IMR-90 (cell line): Measurements from ENCODE around the gene ACOXL. TPM values are rescaled to one million over a fixed set of nuclear protein-coding genes. Genes with fewer than 3 reads are reported as not detected.

ENCODE experiments used
- ATAC-seq: fragments of 200-7000 bp; cut with Tn5 transposase; 2 replicates; pipeline ENCODE4 v1.9.1; 2020; ENCODE audit warnings: low read depth, mild to moderate bottlenecking, moderate library complexity
- BruUV-seq: library from RNA; stranded (reverse); fragments of 400-500 nt; replicated peaks from 2 replicates; lab custom pipeline; 2021; lab: Mats Ljungman, UMichigan
- CTCF ChIA-PET: fragments of 300-600 bp; formaldehyde crosslinking; extraction: SDS; loops from one replicate; lab custom pipeline; 2021; ENCODE audit warnings: antibody characterized with exemption; lab: Yijun Ruan, JAX
- POLR2A ChIA-PET: fragments of 300-600 bp; sonication (Branson Sonifier 250); formaldehyde crosslinking; loops from one replicate; lab custom pipeline; 2022; ENCODE audit warnings: antibody characterized with exemption; ENCODE audit not compliant: unreplicated experiment; lab: Charles Lee
- DNase-seq: peaks from one replicate; pipeline ENCODE4 v3.0.0; 2013
- H2AFZ ChIP-seq: replicated peaks from 2 replicates; pipeline ENCODE3; 2013; ENCODE audit warnings: low read length, mild to moderate bottlenecking; ENCODE audit not compliant: poor library complexity
- H2AK5ac ChIP-seq: 2 replicates; pipeline ENCODE4 v1.6.1; 2013; ENCODE audit warnings: low read depth, low read length, inconsistent platforms
- H2AK9ac ChIP-seq: replicated peaks from 2 replicates; pipeline ENCODE3; 2013; ENCODE audit warnings: mild to moderate bottlenecking, low read depth, low read length, moderate library complexity; ENCODE audit not compliant: poor library complexity
- H2BK120ac ChIP-seq: 2 replicates; pipeline ENCODE4 v1.6.1; 2013; ENCODE audit warnings: low read depth, low read length, inconsistent platforms
- H2BK15ac ChIP-seq: 3 replicates; pipeline ENCODE4 v1.6.1; 2013; ENCODE audit warnings: low read depth, low read length, inconsistent platforms
- H2BK20ac ChIP-seq: 2 replicates; pipeline ENCODE4 v1.6.1; 2013; ENCODE audit warnings: low read depth, mild to moderate bottlenecking, inconsistent platforms, low read length, moderate library complexity
- H2BK5ac ChIP-seq: 2 replicates; pipeline ENCODE4 v1.6.1; 2013; ENCODE audit warnings: mild to moderate bottlenecking, low read depth, low read length, inconsistent platforms; ENCODE audit not compliant: poor library complexity, severe bottlenecking
- H3K14ac ChIP-seq: replicated peaks from 2 replicates; pipeline ENCODE4 v1.6.1; 2013; ENCODE audit warnings: low read depth, low read length, inconsistent platforms
- H3K18ac ChIP-seq: 2 replicates; pipeline ENCODE4 v1.6.1; 2013; ENCODE audit warnings: low read depth, low read length, control low read depth
- H3K23ac ChIP-seq: 2 replicates; pipeline ENCODE4 v1.6.1; 2013; ENCODE audit warnings: low read depth, low read length, inconsistent platforms
- H3K27ac ChIP-seq: 2 replicates; pipeline ENCODE4 v1.5.1; 2013; ENCODE audit warnings: mild to moderate bottlenecking, control low read depth, low read length; ENCODE audit not compliant: insufficient read depth
- H3K27me3 ChIP-seq: 2 replicates; pipeline ENCODE4 v1.6.1; 2013; ENCODE audit warnings: low read length; ENCODE audit not compliant: control insufficient read depth, insufficient read depth
- H3K36me3 ChIP-seq: 2 replicates; pipeline ENCODE4 v1.6.1; 2013; ENCODE audit warnings: low read length, mixed read lengths; ENCODE audit not compliant: control insufficient read depth, insufficient read depth
- H3K4ac ChIP-seq: 2 replicates; pipeline ENCODE4 v1.6.1; 2013; ENCODE audit warnings: low read depth, low read length, inconsistent platforms
- H3K4me1 ChIP-seq: 2 replicates; pipeline ENCODE4 v1.6.1; 2013; ENCODE audit warnings: low read length, mixed read lengths; ENCODE audit not compliant: control insufficient read depth, insufficient read depth
- H3K4me2 ChIP-seq: 2 replicates; pipeline ENCODE4 v1.6.1; 2013; ENCODE audit warnings: low read depth, mild to moderate bottlenecking, control low read depth, low read length, moderate library complexity
- H3K4me3 ChIP-seq: 2 replicates; pipeline ENCODE4 v1.5.1; 2013; ENCODE audit warnings: low read depth, mild to moderate bottlenecking, control low read depth, low read length, moderate library complexity; ENCODE audit not compliant: insufficient read depth
- H3K56ac ChIP-seq: 2 replicates; pipeline ENCODE4 v1.6.1; 2013; ENCODE audit warnings: low read length, inconsistent platforms; ENCODE audit not compliant: insufficient read depth; ENCODE audit errors: extremely low read depth
- H3K79me1 ChIP-seq, 2 experiments: 2 replicates each; pipeline ENCODE4 v1.6.1; 2013; ENCODE audit warnings: low read length in 2 of 2, inconsistent platforms in 1 of 2, low read depth in 1 of 2
- H3K9ac ChIP-seq: 2 replicates; pipeline ENCODE4 v1.6.1; 2013; ENCODE audit warnings: low read depth, low read length, control low read depth
- H3K9me1 ChIP-seq: 2 replicates; pipeline ENCODE4 v1.6.1; 2013; ENCODE audit warnings: low read length, inconsistent platforms; ENCODE audit not compliant: insufficient read depth
- H3K9me3 ChIP-seq: 2 replicates; pipeline ENCODE4 v1.6.1; 2013; ENCODE audit warnings: low read length; ENCODE audit not compliant: control insufficient read depth, insufficient read depth
- H4K20me1 ChIP-seq: 2 replicates; pipeline ENCODE4 v1.6.1; 2013; ENCODE audit warnings: low read length, inconsistent platforms; ENCODE audit not compliant: insufficient read depth
- H4K5ac ChIP-seq: 2 replicates; pipeline ENCODE4 v1.6.1; 2013; ENCODE audit warnings: mild to moderate bottlenecking, low read depth, low read length, control low read depth
- H4K8ac ChIP-seq, 2 experiments: 2 replicates each; pipeline ENCODE4 v1.6.1; 2013; ENCODE audit warnings: low read depth in 2 of 2, low read length in 2 of 2, control low read depth in 1 of 2, inconsistent platforms in 1 of 2
- H4K91ac ChIP-seq: 2 replicates; pipeline ENCODE4 v1.6.1; 2013; ENCODE audit warnings: low read depth, low read length, inconsistent platforms; ENCODE audit not compliant: insufficient read depth
- CEBPB ChIP-seq: IDR thresholded peaks from 2 replicates; pipeline ENCODE4 v1.6.1; 2012; ENCODE audit warnings: low read depth, low read length, improper control_type of control experiment
- MAZ ChIP-seq: IDR thresholded peaks from 2 replicates; pipeline ENCODE4 v1.6.1; 2012; ENCODE audit warnings: low read depth, mild to moderate bottlenecking, low read length, improper control_type of control experiment, moderate library complexity, borderline replicate concordance
- POLR2A ChIP-seq: IDR thresholded peaks from 2 replicates; pipeline ENCODE4 v1.6.1; 2012; ENCODE audit warnings: mild to moderate bottlenecking, low read depth, low read length
- RAD21 ChIP-seq: IDR thresholded peaks from 2 replicates; pipeline ENCODE4 v1.6.1; 2012; ENCODE audit warnings: low read length, improper control_type of control experiment
- RFX5 ChIP-seq: IDR thresholded peaks from 2 replicates; pipeline ENCODE4 v1.8.0; 2012; ENCODE audit warnings: low read depth, mild to moderate bottlenecking, low read length, moderate library complexity
- WGBS, 2 experiments: methylation state at CpG; one replicate each; pipeline versions ENCODE4 v1.1.5 to v1.1.7; 2013; ENCODE audit warnings: missing lambda C conversion rate in 2 of 2; ENCODE audit not compliant: insufficient read length in 1 of 2; ENCODE audit errors: extremely low coverage in 2 of 2; 5-methylcytosine and 5-hydroxymethylcytosine counted together
- dilution Hi-C: fragments of 300-500 bp; cut with HindIII; formaldehyde crosslinking; loops from one replicate; pipeline ENCODE4 v1.14.3; 2018; ENCODE audit warnings: low sequenced_read_pairs; ENCODE audit not compliant: unreplicated experiment
- in situ Hi-C: fragments of 300-500 bp; cut with MboI; formaldehyde crosslinking; loops from 3 replicates; pipeline ENCODE4 v1.14.3; 2019; ENCODE audit warnings: low sequenced_read_pairs, inconsistent platforms, mixed read lengths
- intact Hi-C: fragments of 100-400 bp; cut with micrococcal nuclease; formaldehyde crosslinking; loops from 2 replicates; pipeline ENCODE4 v1.10.0; 2022
- polyA plus RNA-seq, 3 experiments: library from polyadenylated mRNA; depleted of rRNA; stranded (reverse); fragments of >200 nt; gene quantifications; 2 replicates each; pipeline ENCODE4 v1.2.3, GENCODE V29; 2012; ENCODE audit warnings: low replicate concordance in 1 of 3
- total RNA-seq: library from RNA; depleted of rRNA; stranded (reverse); fragments of >200 nt; gene quantifications from 2 replicates; pipeline ENCODE4 v1.2.3, GENCODE V29; 2012
- TF ChIP-seq, protein P1 (sequence below): fragments of 150-350 bp; IDR thresholded peaks from 2 replicates; pipeline ENCODE4 v1.6.1; 2017; ENCODE audit warnings: mild to moderate bottlenecking, antibody characterized with exemption, low read length, low read depth

ACOXL gene
- total and polyA plus RNA-seq, 2 of the 4 experiments (the other 2 are of a cell fraction): not detected

- peaks cover 12% of the 10 kb centered on the region for H3K4me1 ChIP-seq
- intact Hi-C loops (no loop called here), in situ Hi-C loops (no loop called here), dilution Hi-C loops (no loop called here)
- DNase-seq (no peak), ATAC-seq (no peak)
- H3K9me1 ChIP-seq: peaks cover 13% of the 10 kb centered on the region; the same call in 1 of the 2 replicates
- no peak overlapping the region for H3K27ac ChIP-seq
- H3K27me3 ChIP-seq: peaks cover 7% of the 10 kb centered on the region
- H2BK120ac ChIP-seq: no peak overlapping the region
- no peak overlapping the region for H4K8ac ChIP-seq
- no peak overlapping the region for H3K56ac ChIP-seq
- H3K79me1 ChIP-seq: no peaks in the 10 kb centered on the region
- ChIA-PET CTCF (no interaction called here), POLR2A (no interaction called here)
- TF ChIP-seq RAD21 (no peak), RFX5 (no peak), MAZ (no peak), POLR2A (no peak), CEBPB (no peak)
- TF ChIP-seq, protein P1, sequence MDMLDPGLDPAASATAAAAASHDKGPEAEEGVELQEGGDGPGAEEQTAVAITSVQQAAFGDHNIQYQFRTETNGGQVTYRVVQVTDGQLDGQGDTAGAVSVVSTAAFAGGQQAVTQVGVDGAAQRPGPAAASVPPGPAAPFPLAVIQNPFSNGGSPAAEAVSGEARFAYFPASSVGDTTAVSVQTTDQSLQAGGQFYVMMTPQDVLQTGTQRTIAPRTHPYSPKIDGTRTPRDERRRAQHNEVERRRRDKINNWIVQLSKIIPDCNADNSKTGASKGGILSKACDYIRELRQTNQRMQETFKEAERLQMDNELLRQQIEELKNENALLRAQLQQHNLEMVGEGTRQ: no peak
- no peak overlapping the region for H3K14ac ChIP-seq
- H3K23ac ChIP-seq: no peak overlapping the region
- H4K5ac ChIP-seq: no peak overlapping the region
- H3K9ac ChIP-seq: no peak overlapping the region
- no TSS peak for BruUV-seq
- no peaks in the 10 kb centered on the region for H3K9me3 ChIP-seq
- no peak overlapping the region for H3K4me2 ChIP-seq
- H3K36me3 ChIP-seq: peaks cover 26% of the 10 kb centered on the region; the same call in 1 of the 2 replicates
- peaks cover 23% of the 10 kb centered on the region for H4K20me1 ChIP-seq
- no peak overlapping the region for H2BK15ac ChIP-seq
- 77% methylated on average over 6 of the region's 12 CpGs; no CpG with 5 or more reads in 1 of the 2 experiments for WGBS, 2 experiments
- no peak overlapping the region for H2AK9ac ChIP-seq
- no peak overlapping the region for H2BK20ac ChIP-seq
- no peak overlapping the region for H3K4me3 ChIP-seq
- no peak overlapping the region for H3K18ac ChIP-seq
- no peak overlapping the region for H2AFZ ChIP-seq
- no peak overlapping the region for H4K91ac ChIP-seq
- no peak overlapping the region for H2BK5ac ChIP-seq
- H2AK5ac ChIP-seq: no peak overlapping the region; the same call in 1 of the 2 replicates
- H3K4ac ChIP-seq: no peak overlapping the region
Observed at GRCh38 chr2:111161971-111162370, 429.6 kb downstream of the ACOXL start.
